Vagina (tissue), 2 donors: Measurements from ENCODE around the gene ATP5MC3.
A peak's percentile ranks its signal among the peaks of the same experiment; 100 is the strongest.

ENCODE experiments used
- POLR2A ChIP-seq, 2 donors: fragments of 450-650 bp; IDR thresholded peaks; one replicate each; pipeline ENCODE4 v1.6.1; 2017; ENCODE audit warnings: antibody characterized with exemption in 2 of 2, mild to moderate bottlenecking in 2 of 2, moderate library complexity in 2 of 2
- TF ChIP-seq, protein P1 (sequence below), 3 experiments: fragments of 450-650 bp in 2 of 3; fragments of 200-600 bp in 1 of 3; sonication (generic) in 1 of 3; IDR thresholded peaks; one replicate each; pipeline ENCODE4 v1.5.1; 2017 to 2019; ENCODE audit warnings: antibody characterized with exemption in 3 of 3, mild to moderate bottlenecking in 2 of 3, moderate library complexity in 2 of 3

DNA sequence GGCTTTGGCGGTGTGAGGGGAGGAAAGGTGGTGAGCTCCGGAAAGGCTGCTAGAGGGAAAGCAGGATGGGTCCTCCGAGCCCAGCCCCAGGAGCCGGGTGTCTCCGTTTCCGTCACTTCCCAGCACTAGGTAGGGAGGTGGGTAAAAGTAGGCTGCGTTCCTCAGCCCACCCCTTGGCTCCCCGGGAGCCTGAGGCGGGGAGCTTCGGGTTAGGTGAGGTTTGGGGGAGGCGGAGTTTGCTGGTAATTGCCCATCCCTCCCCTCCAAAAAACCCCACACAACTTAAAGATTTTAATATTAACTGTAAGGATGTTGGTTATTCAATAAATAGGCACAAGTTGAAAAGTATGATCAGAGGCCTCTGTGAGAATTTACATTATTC lies 13.0 kb downstream of the ATP5MC3 start:
- TF ChIP-seq, protein P1, sequence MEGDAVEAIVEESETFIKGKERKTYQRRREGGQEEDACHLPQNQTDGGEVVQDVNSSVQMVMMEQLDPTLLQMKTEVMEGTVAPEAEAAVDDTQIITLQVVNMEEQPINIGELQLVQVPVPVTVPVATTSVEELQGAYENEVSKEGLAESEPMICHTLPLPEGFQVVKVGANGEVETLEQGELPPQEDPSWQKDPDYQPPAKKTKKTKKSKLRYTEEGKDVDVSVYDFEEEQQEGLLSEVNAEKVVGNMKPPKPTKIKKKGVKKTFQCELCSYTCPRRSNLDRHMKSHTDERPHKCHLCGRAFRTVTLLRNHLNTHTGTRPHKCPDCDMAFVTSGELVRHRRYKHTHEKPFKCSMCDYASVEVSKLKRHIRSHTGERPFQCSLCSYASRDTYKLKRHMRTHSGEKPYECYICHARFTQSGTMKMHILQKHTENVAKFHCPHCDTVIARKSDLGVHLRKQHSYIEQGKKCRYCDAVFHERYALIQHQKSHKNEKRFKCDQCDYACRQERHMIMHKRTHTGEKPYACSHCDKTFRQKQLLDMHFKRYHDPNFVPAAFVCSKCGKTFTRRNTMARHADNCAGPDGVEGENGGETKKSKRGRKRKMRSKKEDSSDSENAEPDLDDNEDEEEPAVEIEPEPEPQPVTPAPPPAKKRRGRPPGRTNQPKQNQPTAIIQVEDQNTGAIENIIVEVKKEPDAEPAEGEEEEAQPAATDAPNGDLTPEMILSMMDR (IDR thresholded peaks at IDR 0.05): no peak
- peak in 1 of 2 donors; percentile 56 for TF ChIP-seq POLR2A (IDR thresholded peaks at IDR 0.05)
